Measurements from ENCODE around the gene EFEMP2.

DNA sequence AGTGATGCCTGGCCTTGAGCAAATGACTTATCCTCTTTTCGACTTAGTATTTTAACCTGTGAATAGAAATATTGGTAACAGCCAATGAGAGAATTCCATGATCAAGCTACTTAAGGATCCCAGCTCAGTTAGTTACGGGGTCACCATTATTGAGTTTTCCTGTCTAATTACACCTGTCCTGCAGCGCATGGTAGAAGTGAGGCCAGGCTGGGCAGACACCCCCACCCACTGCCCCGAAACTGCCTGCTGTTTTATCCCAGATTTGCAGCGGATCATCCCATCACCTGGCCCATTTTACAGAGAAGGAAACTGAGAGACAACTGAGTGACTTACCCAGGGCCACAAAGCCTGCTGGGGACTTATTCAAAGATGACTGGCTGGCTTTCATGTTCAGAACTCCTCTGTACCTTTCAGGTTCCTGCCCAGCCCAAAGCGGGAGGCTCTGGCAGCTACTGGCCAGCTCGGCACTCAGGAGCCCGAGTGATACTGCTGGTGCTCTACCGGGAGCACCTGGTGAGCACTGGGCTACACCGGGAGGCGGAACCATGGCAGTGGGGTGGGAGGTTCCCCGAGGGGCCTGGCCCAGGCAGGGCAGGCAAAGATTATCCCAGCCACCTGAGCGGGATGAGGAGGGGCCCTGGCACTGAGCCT is 10.9 kb downstream of the EFEMP2 start:
- TF ChIP-seq, protein P1, sequence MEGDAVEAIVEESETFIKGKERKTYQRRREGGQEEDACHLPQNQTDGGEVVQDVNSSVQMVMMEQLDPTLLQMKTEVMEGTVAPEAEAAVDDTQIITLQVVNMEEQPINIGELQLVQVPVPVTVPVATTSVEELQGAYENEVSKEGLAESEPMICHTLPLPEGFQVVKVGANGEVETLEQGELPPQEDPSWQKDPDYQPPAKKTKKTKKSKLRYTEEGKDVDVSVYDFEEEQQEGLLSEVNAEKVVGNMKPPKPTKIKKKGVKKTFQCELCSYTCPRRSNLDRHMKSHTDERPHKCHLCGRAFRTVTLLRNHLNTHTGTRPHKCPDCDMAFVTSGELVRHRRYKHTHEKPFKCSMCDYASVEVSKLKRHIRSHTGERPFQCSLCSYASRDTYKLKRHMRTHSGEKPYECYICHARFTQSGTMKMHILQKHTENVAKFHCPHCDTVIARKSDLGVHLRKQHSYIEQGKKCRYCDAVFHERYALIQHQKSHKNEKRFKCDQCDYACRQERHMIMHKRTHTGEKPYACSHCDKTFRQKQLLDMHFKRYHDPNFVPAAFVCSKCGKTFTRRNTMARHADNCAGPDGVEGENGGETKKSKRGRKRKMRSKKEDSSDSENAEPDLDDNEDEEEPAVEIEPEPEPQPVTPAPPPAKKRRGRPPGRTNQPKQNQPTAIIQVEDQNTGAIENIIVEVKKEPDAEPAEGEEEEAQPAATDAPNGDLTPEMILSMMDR (IDR thresholded peaks at IDR 0.05): no peak
- TF ChIP-seq POLR2A (IDR thresholded peaks at IDR 0.05): no peak
